GM23338 (cell line): Measurements from ENCODE around the gene ZNF837. TPM values are rescaled to one million over a fixed set of nuclear protein-coding genes. Genes with fewer than 3 reads are reported as not detected.

Source experiments
- ATAC-seq: fragments of 200-7000 bp; cut with Tn5 transposase; 3 replicates; pipeline ENCODE4 v1.9.1; 2020
- DNase-seq: peaks from one replicate; pipeline ENCODE4 v3.0.0-alpha.2; 2015; ENCODE audit warnings: low spot score
- H2AFZ ChIP-seq: fragments of 200-600 bp; sonication (generic); 2 replicates; pipeline ENCODE4 v1.8.0; 2016; ENCODE audit warnings: antibody characterized with exemption, mild to moderate bottlenecking, moderate library complexity
- H3F3A ChIP-seq: fragments of 200-600 bp; sonication (generic); replicated peaks from 2 replicates; pipeline ENCODE4 v1.8.0; 2017; ENCODE audit warnings: antibody characterized with exemption, mixed run types, low read depth
- H3K27ac ChIP-seq: fragments of 200-600 bp; sonication (generic); 2 replicates; pipeline ENCODE4 v1.6.1; 2016; ENCODE audit warnings: low read depth
- H3K27me3 ChIP-seq: fragments of 200-600 bp; sonication (generic); 2 replicates; pipeline ENCODE4 v1.8.0; 2016; ENCODE audit warnings: mild to moderate bottlenecking, mixed run types, moderate library complexity; ENCODE audit not compliant: insufficient read depth
- H3K36me3 ChIP-seq: fragments of 200-600 bp; sonication (generic); 2 replicates; pipeline ENCODE4 v1.8.0; 2016; ENCODE audit warnings: mild to moderate bottlenecking; ENCODE audit not compliant: insufficient read depth
- H3K4me1 ChIP-seq: fragments of 200-600 bp; sonication (generic); 2 replicates; pipeline ENCODE4 v1.8.0; 2016; ENCODE audit warnings: mild to moderate bottlenecking, moderate library complexity; ENCODE audit not compliant: insufficient read depth
- H3K4me2 ChIP-seq: fragments of 200-600 bp; sonication (generic); 2 replicates; pipeline ENCODE4 v1.7.1; 2017; ENCODE audit warnings: mixed run types
- H3K4me3 ChIP-seq: fragments of 200-600 bp; sonication (generic); 2 replicates; pipeline ENCODE4 v1.6.1; 2016; ENCODE audit warnings: mixed run types
- H3K79me2 ChIP-seq: fragments of 200-600 bp; sonication (generic); replicated peaks from 2 replicates; pipeline ENCODE4 v1.8.0; 2017; ENCODE audit warnings: mild to moderate bottlenecking; ENCODE audit not compliant: insufficient read depth
- H3K9me2 ChIP-seq: fragments of 200-600 bp; sonication (generic); 2 replicates; pipeline ENCODE4 v1.8.0; 2017; ENCODE audit not compliant: insufficient read depth
- H4K20me1 ChIP-seq: fragments of 200-600 bp; sonication (generic); replicated peaks from 2 replicates; pipeline ENCODE4 v1.8.0; 2017; ENCODE audit warnings: mild to moderate bottlenecking; ENCODE audit not compliant: insufficient read depth
- H3K27ac Mint-ChIP-seq: 2 replicates; pipeline ENCODE4 v1.8.0; 2020; ENCODE audit warnings: inconsistent platforms, mild to moderate bottlenecking, moderate library complexity, mixed read lengths
- H3K27me3 Mint-ChIP-seq: 3 replicates; pipeline ENCODE4 v1.8.0; 2022; ENCODE audit warnings: low read depth, mild to moderate bottlenecking, moderate library complexity, mixed read lengths, inconsistent platforms; ENCODE audit not compliant: insufficient read depth, poor library complexity
- H3K36me3 Mint-ChIP-seq: 3 replicates; pipeline ENCODE4 v1.8.0; 2021; ENCODE audit warnings: low read depth, mild to moderate bottlenecking, inconsistent platforms, moderate library complexity, mixed read lengths
- H3K4me1 Mint-ChIP-seq: 3 replicates; pipeline ENCODE4 v1.8.0; 2020; ENCODE audit warnings: mild to moderate bottlenecking, inconsistent platforms, mixed read lengths
- H3K4me3 Mint-ChIP-seq: 3 replicates; pipeline ENCODE4 v1.8.0; 2021; ENCODE audit warnings: moderate library complexity, mild to moderate bottlenecking, inconsistent platforms, mixed read lengths
- H3K9me3 Mint-ChIP-seq: 3 replicates; pipeline ENCODE4 v1.8.0; 2020; ENCODE audit warnings: moderate library complexity, mild to moderate bottlenecking, inconsistent platforms, mixed read lengths
- CREB1 ChIP-seq: fragments of 250-450 bp; sonication (Bioruptor Pico); IDR thresholded peaks from 2 replicates; pipeline ENCODE4 v1.5.0; 2020; ENCODE audit warnings: low read depth, mild to moderate bottlenecking, moderate library complexity
- CTCF ChIP-seq, 2 experiments: fragments of 200-600 bp in 1 of 2; sonication (generic) in 1 of 2; conservative IDR thresholded peaks; 2 replicates each; pipeline versions ENCODE4 v1.5.1 to v1.6.1; 2016 to 2017; ENCODE audit warnings: antibody characterized with exemption in 2 of 2, low read depth in 2 of 2, mild to moderate bottlenecking in 2 of 2, moderate library complexity in 1 of 2
- JUNB ChIP-seq: IDR thresholded peaks from one replicate; pipeline ENCODE4 v1.6.1; 2016; ENCODE audit warnings: antibody characterized with exemption; ENCODE audit not compliant: unreplicated experiment
- STAT1 ChIP-seq: IDR thresholded peaks from one replicate; pipeline ENCODE4 v1.6.1; 2016; ENCODE audit warnings: antibody characterized with exemption; ENCODE audit not compliant: unreplicated experiment
- ZNF114 ChIP-seq: fragments of 250-450 bp; sonication (Bioruptor Pico); IDR thresholded peaks from 2 replicates; pipeline ENCODE4 v1.5.0; 2020; ENCODE audit warnings: mild to moderate bottlenecking, moderate library complexity
- polyA plus RNA-seq: library from polyadenylated mRNA; unstranded; fragments of >200 nt; fragmentation: Nextera tagmentation; extraction: Ambion mirVana; gene quantifications from 2 replicates; pipeline ENCODE4 v1.2.1, GENCODE V29; 2016
- total RNA-seq: library from RNA; depleted of rRNA; stranded (reverse); fragments of >200 nt; shearing (Covaris generic); gene quantifications from 2 replicates; pipeline ENCODE4 v1.2.3, GENCODE V29; 2014
- TF ChIP-seq, protein P1 (sequence below): IDR thresholded peaks from one replicate; pipeline ENCODE4 v1.6.1; 2018; ENCODE audit warnings: antibody characterized with exemption; ENCODE audit not compliant: unreplicated experiment

The ZNF837 gene
- total and polyA plus RNA-seq, 2 experiments from 2014 or later: 3.1 to 11.0 TPM

DNA sequence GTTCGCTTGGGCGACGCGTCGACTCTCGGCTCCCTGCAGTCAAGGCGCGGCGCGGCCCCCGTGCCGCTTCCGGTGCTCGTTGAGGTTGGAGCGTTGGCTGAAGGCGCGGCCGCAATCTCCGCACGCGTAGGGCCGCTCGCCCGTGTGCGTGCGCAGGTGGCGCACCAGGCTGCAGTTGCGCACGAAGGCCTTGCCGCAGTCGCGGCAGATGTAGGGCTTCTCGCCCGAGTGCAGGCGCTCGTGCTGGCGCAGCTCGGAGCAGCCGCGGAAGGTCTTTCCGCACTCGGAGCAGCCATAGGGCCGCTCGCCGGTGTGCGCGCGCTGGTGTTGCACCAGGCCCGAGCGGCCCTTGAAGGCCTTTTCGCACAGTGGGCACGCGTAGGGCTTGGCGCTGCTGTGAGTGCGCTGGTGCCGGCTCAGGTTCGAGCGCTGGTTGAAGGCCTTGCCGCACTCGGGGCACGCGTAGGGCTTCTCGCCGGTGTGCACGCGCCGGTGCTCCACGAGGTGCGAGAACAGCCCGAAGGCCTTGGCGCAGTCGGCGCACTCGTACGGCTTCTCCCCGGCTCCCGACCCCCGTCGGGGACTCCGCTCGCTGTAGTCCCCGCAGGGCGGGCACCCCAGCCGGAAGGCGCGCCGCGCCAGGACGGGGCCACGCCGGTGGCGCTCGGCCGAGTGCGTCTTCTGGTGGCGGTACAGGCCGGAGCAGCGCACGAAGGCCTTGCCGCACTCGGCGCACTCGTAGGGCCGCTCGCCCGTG is 13.0 kb downstream of the ZNF837 start (continued):
- TF ChIP-seq JUNB (no peak), CREB1 (CRISPR knock-in tag) (no peak), ZNF114 (no peak), CTCF (conservative IDR thresholded peaks at IDR 0.05; ENCODE audit: low read depth in 2 of 2) (no peak), STAT1 (no peak)
- TF ChIP-seq, protein P1, sequence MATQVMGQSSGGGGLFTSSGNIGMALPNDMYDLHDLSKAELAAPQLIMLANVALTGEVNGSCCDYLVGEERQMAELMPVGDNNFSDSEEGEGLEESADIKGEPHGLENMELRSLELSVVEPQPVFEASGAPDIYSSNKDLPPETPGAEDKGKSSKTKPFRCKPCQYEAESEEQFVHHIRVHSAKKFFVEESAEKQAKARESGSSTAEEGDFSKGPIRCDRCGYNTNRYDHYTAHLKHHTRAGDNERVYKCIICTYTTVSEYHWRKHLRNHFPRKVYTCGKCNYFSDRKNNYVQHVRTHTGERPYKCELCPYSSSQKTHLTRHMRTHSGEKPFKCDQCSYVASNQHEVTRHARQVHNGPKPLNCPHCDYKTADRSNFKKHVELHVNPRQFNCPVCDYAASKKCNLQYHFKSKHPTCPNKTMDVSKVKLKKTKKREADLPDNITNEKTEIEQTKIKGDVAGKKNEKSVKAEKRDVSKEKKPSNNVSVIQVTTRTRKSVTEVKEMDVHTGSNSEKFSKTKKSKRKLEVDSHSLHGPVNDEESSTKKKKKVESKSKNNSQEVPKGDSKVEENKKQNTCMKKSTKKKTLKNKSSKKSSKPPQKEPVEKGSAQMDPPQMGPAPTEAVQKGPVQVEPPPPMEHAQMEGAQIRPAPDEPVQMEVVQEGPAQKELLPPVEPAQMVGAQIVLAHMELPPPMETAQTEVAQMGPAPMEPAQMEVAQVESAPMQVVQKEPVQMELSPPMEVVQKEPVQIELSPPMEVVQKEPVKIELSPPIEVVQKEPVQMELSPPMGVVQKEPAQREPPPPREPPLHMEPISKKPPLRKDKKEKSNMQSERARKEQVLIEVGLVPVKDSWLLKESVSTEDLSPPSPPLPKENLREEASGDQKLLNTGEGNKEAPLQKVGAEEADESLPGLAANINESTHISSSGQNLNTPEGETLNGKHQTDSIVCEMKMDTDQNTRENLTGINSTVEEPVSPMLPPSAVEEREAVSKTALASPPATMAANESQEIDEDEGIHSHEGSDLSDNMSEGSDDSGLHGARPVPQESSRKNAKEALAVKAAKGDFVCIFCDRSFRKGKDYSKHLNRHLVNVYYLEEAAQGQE: no peak

DNA sequence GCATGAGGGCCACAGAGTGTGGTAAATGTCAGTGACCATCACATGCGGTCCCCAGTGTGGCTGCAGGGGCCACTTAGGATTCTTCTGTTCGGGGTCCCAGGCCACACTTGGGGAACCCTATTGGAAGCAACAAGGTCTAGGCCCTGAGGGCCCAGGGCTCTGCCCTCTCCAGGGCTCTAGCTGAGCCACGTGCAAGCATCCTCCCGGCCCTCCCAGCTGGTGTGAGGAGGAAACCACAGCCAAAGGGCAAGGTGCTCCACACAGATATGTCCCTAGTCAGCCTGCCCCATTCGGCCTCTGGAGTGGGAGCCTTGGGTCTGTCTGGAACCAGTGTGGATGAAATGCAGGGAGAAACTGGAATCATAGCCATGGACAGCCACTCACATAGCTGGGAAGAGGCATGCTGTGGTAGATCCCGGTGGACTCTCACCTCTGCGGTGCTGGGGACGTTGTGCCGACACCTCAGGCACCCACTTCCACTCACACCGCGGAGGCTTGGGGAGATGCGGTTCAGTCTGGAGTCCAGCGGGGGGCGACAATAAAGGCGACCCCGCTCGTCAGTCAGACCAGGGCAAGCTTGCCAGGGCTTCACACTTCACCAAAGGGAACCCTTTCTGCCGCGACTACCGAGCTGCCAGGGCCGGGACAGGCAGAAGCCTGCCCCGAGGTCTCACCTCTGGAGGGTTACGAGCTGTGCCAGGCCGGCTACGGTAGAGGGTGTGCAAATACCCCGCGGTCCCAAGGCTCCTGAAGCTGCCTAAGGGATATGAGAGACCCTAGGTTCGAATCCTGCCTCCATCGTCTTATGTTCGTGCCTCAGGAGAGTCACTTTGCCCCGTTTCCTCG is 14.0 kb downstream of the ZNF837 start:
- H3K4me1 Mint-ChIP-seq: no peaks in the 10 kb centered on the region
- peaks cover 8% of the 10 kb centered on the region for H3K27me3 Mint-ChIP-seq
- TF ChIP-seq, protein P1: no peak
- peak in 1 of 2 experiments; percentile 51; a peak in 2 of 4 replicates for TF ChIP-seq CTCF (conservative IDR thresholded peaks at IDR 0.05; ENCODE audit: low read depth in 2 of 2)
- H3K36me3 Mint-ChIP-seq: peaks cover 3% of the 10 kb centered on the region; the same call in 1 of the 3 replicates
- no peaks in the 10 kb centered on the region for H3K4me1 ChIP-seq
- H3K36me3 ChIP-seq: no peaks in the 10 kb centered on the region
- H3K4me3 ChIP-seq: no peak overlapping the region
- H3K4me3 Mint-ChIP-seq: no peak overlapping the region
- no peaks in the 10 kb centered on the region for H3K27me3 ChIP-seq
- no peaks in the 10 kb centered on the region for H3K79me2 ChIP-seq
- no peak overlapping the region for H2AFZ ChIP-seq
- H3K27ac ChIP-seq: no peak overlapping the region
- H3K27ac Mint-ChIP-seq: no peak overlapping the region
- no peaks in the 10 kb centered on the region for H3K9me2 ChIP-seq
- DNase-seq (peak; percentile 51), ATAC-seq (no peak)
- H3K4me2 ChIP-seq: no peak overlapping the region
- peaks cover 3% of the 10 kb centered on the region; the same call in 1 of the 3 replicates for H3K9me3 Mint-ChIP-seq
- peaks cover 4% of the 10 kb centered on the region; the same call in 1 of the 2 replicates for H3F3A ChIP-seq
- no peaks in the 10 kb centered on the region for H4K20me1 ChIP-seq
